Suprapubic skin (tissue), 4 donors: ENCODE measurements around the gene PIANP.

Experiments used
- CTCF ChIP-seq, 2 donors: fragments of 200-600 bp in 1 of 2; fragments of 450-650 bp in 1 of 2; sonication (generic) in 1 of 2; IDR thresholded peaks; one replicate each; pipeline ENCODE4 v1.5.1; 2016 to 2019; ENCODE audit warnings: antibody characterized with exemption in 2 of 2, mild to moderate bottlenecking in 1 of 2, moderate library complexity in 1 of 2
- EP300 ChIP-seq: sonication (generic); formaldehyde crosslinking; IDR thresholded peaks from one replicate; pipeline ENCODE4 v1.6.1; 2017; ENCODE audit warnings: antibody characterized with exemption
- POLR2AphosphoS5 ChIP-seq, 3 donors: sonication (generic); formaldehyde crosslinking; IDR thresholded peaks; one replicate each; pipeline ENCODE4 v1.6.1; 2017; ENCODE audit warnings: antibody characterized with exemption in 3 of 3

GRCh38 chr12:6695313-6696045 is 5.1 kb downstream of the PIANP start:
- TF ChIP-seq POLR2AphosphoS5 (IDR thresholded peaks at IDR 0.05) (no peak), CTCF (IDR thresholded peaks at IDR 0.05) (no peak), EP300 (no peak)
